ENCODE data around the gene KRTAP12-4. TPM values are rescaled to one million over a fixed set of nuclear protein-coding genes. Genes with fewer than 3 reads are reported as not detected.

Gene KRTAP12-4
- polyA plus RNA-seq, 1 donor from 2014 or later: not detected

DNA sequence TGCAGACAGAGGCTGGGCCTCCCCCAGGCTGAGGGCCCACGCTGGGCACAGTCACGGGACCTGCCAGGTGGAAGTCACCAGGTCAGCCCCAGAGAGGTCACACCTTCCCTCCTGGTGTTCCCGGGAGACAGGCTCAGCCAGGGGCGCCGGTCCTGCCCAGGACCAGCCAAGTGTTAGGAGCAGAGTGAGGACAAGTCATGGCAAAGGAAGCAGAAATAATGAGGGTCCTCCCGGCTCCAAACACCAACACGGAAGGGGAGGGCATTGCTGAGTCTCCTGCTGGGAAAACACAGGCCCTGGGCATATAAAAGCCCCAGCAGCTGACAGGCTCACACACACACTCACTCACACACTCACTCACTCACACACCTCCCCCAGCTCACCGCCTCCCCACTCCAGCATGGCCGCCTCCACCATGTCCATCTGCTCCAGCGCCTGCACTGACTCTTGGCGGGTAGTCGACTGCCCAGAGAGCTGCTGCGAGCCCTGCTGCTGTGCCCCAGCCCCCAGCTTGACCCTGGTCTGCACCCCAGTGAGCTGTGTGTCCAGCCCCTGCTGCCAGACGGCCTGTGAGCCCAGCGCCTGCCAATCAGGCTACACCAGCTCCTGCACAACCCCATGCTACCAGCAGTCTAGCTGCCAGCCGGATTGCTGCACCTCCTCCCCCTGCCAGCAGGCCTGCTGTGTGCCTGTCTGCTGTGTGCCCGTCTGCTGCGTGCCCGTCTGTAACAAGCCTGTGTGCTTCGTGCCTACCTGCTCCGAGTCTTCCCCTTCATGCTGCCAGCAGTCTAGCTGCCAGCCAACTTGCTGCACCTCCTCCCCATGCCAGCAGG, 17.2 kb downstream of the KRTAP12-4 start, which contains the start of gene KRTAP10-10:
Gene KRTAP10-10 (plus strand): TSS at position 339 of the 833 bp plus-strand sequence. CDS start 62 bp downstream, at position 401.
- no peak within 1 kb of the TSS for H3K4me3 ChIP-seq (ENCODE audit: low read length)
- no peaks in the 10 kb centered on the region for H3K9me2 ChIP-seq (ENCODE audit: insufficient read depth, low read length)
- H3K9ac ChIP-seq (ENCODE audit: low read length): no peak within 1 kb of the TSS
- TF ChIP-seq MXI1 (conservative IDR thresholded peaks at IDR 0.05; ENCODE audit: poor library complexity, severe bottlenecking) (no peak), EP300 (conservative IDR thresholded peaks at IDR 0.05; ENCODE audit: poor library complexity, severe bottlenecking) (no peak), SMC3 (conservative IDR thresholded peaks at IDR 0.05; ENCODE audit: poor library complexity) (no peak), EZH2 (IDR thresholded peaks at IDR 0.05; ENCODE audit: borderline replicate concordance, insufficient read depth, low read length, poor library complexity, severe bottlenecking) (no peak), RAD21 (conservative IDR thresholded peaks at IDR 0.05) (no peak), POLR2AphosphoS5 (IDR thresholded peaks at IDR 0.05) (no peak), TAF1 (IDR thresholded peaks at IDR 0.05; ENCODE audit: low read depth) (no peak)
- TF ChIP-seq, protein P1, sequence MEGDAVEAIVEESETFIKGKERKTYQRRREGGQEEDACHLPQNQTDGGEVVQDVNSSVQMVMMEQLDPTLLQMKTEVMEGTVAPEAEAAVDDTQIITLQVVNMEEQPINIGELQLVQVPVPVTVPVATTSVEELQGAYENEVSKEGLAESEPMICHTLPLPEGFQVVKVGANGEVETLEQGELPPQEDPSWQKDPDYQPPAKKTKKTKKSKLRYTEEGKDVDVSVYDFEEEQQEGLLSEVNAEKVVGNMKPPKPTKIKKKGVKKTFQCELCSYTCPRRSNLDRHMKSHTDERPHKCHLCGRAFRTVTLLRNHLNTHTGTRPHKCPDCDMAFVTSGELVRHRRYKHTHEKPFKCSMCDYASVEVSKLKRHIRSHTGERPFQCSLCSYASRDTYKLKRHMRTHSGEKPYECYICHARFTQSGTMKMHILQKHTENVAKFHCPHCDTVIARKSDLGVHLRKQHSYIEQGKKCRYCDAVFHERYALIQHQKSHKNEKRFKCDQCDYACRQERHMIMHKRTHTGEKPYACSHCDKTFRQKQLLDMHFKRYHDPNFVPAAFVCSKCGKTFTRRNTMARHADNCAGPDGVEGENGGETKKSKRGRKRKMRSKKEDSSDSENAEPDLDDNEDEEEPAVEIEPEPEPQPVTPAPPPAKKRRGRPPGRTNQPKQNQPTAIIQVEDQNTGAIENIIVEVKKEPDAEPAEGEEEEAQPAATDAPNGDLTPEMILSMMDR (IDR thresholded peaks at IDR 0.05; ENCODE audit: poor library complexity, severe bottlenecking): no peak
- TF ChIP-seq, protein P2, sequence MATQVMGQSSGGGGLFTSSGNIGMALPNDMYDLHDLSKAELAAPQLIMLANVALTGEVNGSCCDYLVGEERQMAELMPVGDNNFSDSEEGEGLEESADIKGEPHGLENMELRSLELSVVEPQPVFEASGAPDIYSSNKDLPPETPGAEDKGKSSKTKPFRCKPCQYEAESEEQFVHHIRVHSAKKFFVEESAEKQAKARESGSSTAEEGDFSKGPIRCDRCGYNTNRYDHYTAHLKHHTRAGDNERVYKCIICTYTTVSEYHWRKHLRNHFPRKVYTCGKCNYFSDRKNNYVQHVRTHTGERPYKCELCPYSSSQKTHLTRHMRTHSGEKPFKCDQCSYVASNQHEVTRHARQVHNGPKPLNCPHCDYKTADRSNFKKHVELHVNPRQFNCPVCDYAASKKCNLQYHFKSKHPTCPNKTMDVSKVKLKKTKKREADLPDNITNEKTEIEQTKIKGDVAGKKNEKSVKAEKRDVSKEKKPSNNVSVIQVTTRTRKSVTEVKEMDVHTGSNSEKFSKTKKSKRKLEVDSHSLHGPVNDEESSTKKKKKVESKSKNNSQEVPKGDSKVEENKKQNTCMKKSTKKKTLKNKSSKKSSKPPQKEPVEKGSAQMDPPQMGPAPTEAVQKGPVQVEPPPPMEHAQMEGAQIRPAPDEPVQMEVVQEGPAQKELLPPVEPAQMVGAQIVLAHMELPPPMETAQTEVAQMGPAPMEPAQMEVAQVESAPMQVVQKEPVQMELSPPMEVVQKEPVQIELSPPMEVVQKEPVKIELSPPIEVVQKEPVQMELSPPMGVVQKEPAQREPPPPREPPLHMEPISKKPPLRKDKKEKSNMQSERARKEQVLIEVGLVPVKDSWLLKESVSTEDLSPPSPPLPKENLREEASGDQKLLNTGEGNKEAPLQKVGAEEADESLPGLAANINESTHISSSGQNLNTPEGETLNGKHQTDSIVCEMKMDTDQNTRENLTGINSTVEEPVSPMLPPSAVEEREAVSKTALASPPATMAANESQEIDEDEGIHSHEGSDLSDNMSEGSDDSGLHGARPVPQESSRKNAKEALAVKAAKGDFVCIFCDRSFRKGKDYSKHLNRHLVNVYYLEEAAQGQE (IDR thresholded peaks at IDR 0.05; ENCODE audit: borderline replicate concordance): no peak
- no peak within 1 kb of the TSS for H3K4me2 ChIP-seq (ENCODE audit: low read length)
- no peaks in the 10 kb centered on the region for H4K20me1 ChIP-seq (ENCODE audit: insufficient read depth)
- peaks cover 7% of the 10 kb centered on the region for H3K9me3 ChIP-seq (ENCODE audit: low read length)
- H3F3A ChIP-seq (ENCODE audit: insufficient read depth, low read length, poor library complexity, severe bottlenecking): no peaks in the 10 kb centered on the region
- H3K27ac ChIP-seq (ENCODE audit: low read length): no peak within 1 kb of the TSS
- no peaks in the 10 kb centered on the region for H3K79me2 ChIP-seq (replicated peaks; ENCODE audit: insufficient read depth, low read length)
- H3K27me3 ChIP-seq (ENCODE audit: insufficient read depth, low read depth, low read length): no peaks in the 10 kb centered on the region
- no peak within 1 kb of the TSS for H2AFZ ChIP-seq (ENCODE audit: low read depth, low read length)
- no peaks in the 10 kb centered on the region for H3K36me3 ChIP-seq (ENCODE audit: insufficient read depth, low read length)

DNA sequence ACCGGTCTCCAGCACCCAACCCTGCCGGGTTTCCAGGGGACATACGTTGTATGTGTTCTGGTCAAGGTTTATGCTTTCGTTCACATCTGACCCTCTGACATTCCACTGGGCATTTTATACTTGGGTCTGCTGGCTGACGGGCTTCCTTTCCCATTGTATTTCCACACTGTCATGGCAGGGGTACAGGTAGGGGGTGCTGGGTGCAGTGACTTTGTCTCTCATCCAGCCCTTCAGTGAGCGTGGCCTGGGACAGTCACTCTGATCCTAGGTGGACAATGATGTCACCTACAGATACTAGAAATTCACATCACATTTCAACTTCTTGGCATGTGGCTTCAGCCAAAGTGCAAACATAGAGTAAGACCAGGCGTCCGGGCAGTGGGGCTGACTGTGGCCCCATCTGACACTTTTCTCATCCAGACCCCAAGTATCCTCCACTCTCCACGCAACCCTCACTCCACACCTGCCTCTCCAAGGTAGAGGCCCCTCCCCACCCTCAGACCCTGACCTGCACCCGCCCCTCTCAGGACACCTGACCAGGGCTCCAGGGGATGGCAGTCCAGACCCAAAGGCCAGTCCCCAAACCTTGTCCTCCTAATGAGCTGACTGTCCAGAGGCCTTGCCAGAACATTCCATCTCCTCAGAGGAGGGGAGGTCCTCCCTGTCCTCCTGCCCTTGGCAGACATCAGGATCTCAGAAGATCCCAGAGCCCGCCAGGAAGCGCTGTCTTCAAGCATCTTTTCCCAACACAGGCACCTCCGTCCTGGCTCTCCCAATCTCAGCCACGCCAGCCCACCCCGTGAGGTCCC, 18.0 kb downstream of the KRTAP12-4 start:
- H3K9me3 ChIP-seq (ENCODE audit: low read length): peaks cover 7% of the 10 kb centered on the region
- no peak overlapping the region for H3K4me2 ChIP-seq (ENCODE audit: low read length)
- no peak overlapping the region for H3K9ac ChIP-seq (ENCODE audit: low read length)
- no peak overlapping the region for H3K27ac ChIP-seq (ENCODE audit: low read length)
- no peaks in the 10 kb centered on the region for H3K9me2 ChIP-seq (ENCODE audit: insufficient read depth, low read length)
- H3K27me3 ChIP-seq (ENCODE audit: insufficient read depth, low read depth, low read length): no peaks in the 10 kb centered on the region
- H4K20me1 ChIP-seq (ENCODE audit: insufficient read depth): no peaks in the 10 kb centered on the region
- no peaks in the 10 kb centered on the region for H3F3A ChIP-seq (ENCODE audit: insufficient read depth, low read length, poor library complexity, severe bottlenecking)
- H3K36me3 ChIP-seq (ENCODE audit: insufficient read depth, low read length): no peaks in the 10 kb centered on the region
- H3K4me3 ChIP-seq (ENCODE audit: low read length): no peak overlapping the region
- TF ChIP-seq TAF1 (IDR thresholded peaks at IDR 0.05; ENCODE audit: low read depth) (no peak), MXI1 (conservative IDR thresholded peaks at IDR 0.05; ENCODE audit: poor library complexity, severe bottlenecking) (no peak), EZH2 (IDR thresholded peaks at IDR 0.05; ENCODE audit: borderline replicate concordance, insufficient read depth, low read length, poor library complexity, severe bottlenecking) (no peak), RAD21 (conservative IDR thresholded peaks at IDR 0.05) (no peak), POLR2AphosphoS5 (IDR thresholded peaks at IDR 0.05) (no peak), EP300 (conservative IDR thresholded peaks at IDR 0.05; ENCODE audit: poor library complexity, severe bottlenecking) (no peak), SMC3 (conservative IDR thresholded peaks at IDR 0.05; ENCODE audit: poor library complexity) (no peak)
- TF ChIP-seq, protein P2 (IDR thresholded peaks at IDR 0.05; ENCODE audit: borderline replicate concordance): no peak
- TF ChIP-seq, protein P1 (IDR thresholded peaks at IDR 0.05; ENCODE audit: poor library complexity, severe bottlenecking): no peak
- no peak overlapping the region for H2AFZ ChIP-seq (ENCODE audit: low read depth, low read length)
- no peaks in the 10 kb centered on the region for H3K79me2 ChIP-seq (replicated peaks; ENCODE audit: insufficient read depth, low read length)

Data from neural cell (in vitro differentiated cells).